Pulmonary artery endothelial cell (primary cell): ENCODE measurements around the gene CUX1. TPM values are rescaled to one million over a fixed set of nuclear protein-coding genes. Genes with fewer than 3 reads are reported as not detected.

ENCODE experiments used
- DNase-seq: peaks from one replicate; pipeline ENCODE4 v3.0.0-alpha.2; 2011; ENCODE audit warnings: low read depth, low spot score
- total RNA-seq: library from RNA; depleted of rRNA; stranded (reverse); fragments of >200 nt; gene quantifications from 2 replicates; pipeline ENCODE4 v1.2.3, GENCODE V29; 2014

Gene CUX1
- total RNA-seq, 1 donor from 2014 or later = 20.8 TPM

GRCh38 chr7:101893341-101894082, 76.1 kb downstream of the CUX1 start:
- no peak for DNase-seq

- DNase-seq = no peak
Measured at GRCh38 chr7:101896316-101896715, 78.9 kb downstream of the CUX1 start.

GRCh38 chr7:101896941-101897340, 79.5 kb downstream of the CUX1 start:
- no peak for DNase-seq

DNA sequence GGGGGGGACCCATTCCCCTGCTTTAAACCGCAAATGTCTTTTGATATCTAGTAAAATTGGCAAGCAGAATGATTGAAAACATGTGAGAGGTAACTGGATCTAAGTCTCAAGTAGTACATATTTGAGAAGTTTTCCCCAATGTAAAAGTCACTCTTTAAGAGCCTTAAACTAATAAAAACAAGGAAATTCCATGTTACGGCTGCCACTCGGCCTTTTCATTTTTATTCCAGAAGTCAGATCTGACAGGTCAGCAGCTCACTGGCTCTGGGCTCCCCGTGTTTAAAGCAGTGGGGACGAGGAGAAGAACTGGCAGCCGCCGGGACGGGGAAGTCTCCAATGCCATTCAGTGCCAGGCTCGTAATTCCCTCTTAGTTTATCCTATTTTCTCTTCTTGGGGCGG, 80.7 kb downstream of the CUX1 start:
- no peak for DNase-seq

DNA sequence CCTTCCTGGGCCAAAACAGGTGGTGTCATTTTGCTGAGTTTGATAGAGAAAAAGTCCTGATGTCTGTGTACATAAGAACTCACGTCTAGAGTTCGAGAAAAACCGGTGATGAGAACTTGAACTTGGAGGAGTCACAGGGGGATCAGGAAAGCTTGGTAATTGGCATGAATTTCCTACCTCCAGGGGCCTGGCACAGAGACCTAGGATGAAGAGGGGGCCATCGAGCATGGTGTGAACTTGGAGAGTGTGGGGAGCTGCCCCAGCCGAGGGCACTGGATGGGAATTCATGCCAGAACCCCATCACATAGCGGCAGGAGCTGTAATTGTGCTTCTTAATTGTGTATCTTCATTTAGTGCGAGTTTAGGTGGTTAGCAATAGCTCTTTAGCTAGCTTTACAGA, 82.2 kb downstream of the CUX1 start:
- DNase-seq = no peak

DNA sequence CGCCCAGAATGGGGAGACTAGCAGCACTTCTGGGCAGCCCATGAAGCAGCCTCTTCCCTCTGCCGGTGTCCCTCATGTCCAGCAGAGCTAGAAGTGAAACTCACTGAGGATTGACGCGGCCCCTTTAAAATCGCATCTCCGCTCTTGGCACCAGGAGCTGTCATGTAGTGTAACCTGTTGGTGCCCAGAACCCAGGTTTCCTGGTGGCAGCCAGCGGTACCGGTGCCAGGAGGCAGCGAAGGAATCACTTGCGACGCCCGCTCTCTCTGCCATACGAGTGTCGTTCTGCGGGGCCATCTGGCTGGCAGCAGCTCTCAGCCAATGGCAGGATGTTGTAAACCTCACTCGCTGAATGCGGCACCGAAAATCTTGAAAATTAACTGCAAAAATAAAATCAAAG, 82.7 kb downstream of the CUX1 start:
- DNase-seq = no peak

DNA sequence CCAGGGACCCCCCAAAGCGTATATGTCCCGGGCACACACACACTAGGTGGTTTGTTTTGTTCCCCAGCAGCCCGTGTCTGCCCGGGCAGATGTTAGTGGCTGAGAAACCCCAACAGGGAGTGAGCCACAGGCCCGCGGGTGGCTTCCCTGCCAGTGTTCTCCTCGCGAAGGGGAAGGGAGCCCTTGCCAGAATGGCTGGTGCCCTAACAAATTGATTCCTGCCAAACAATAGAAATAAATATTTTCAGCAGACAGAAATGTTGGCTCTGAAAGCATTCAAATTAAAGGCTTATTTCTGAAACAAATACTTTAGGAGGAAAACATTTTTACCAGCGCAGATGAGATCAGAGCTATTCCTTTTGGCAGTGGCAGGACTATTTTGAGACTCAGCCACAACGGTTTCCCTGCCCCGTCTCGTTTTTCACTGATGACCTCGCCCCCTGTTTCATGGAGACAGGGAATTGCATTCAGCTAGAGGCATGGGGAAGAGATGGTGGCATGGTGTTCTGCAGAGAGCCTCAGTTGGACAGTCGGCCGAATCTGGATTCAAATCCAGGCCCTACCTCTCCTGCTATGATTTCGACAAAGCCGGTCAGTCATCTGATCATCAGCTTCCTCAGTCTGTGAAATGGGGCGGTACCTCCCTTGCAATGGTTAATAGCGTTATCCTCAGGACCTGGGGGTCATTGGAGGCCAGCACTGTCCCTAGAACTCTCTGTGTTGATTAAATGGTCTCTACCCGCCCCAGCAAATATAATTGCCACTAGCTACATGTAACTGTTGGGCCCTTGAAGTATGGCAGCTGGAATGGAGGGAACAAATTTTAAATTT, 84.5 kb downstream of the CUX1 start:
- DNase-seq = no peak

- DNase-seq = no peak
Measured at GRCh38 chr7:101902680-101903514, 85.5 kb downstream of the CUX1 start.

- DNase-seq = no peak
Measured at GRCh38 chr7:101903515-101903868, 86.1 kb downstream of the CUX1 start.

- no peak for DNase-seq
Measured at GRCh38 chr7:101904019-101904418, 86.6 kb downstream of the CUX1 start.

DNA sequence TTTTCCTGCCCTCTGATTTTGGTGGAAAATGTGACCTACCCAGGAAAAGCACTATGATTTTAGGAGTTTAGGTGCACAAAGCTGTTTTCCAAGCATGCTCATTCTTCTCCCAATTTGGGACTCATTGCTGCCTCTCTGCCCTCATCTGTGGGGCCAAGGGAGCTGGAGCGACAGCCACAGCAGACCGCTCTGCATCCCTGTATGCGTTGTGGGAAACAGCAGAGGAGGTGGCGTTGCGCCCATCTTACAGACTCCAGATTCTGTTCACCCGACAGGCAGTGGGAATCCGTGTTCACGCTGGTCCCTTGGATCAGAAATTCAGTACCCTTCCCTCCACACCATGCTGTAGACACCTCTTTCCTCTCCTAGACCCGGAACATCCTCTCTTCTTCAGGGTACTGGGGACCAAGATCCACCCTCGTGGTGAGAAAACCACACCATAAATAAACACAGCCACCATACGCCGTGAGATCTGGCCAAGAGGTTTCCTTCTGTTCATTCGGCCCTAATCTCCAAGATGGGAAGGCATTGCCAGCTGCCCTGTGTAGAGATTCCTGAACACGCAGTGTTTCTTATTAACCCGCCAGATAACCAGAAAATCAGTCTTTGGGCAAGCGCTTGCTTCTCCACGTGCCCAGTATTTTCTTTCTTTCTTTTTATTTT, 87.9 kb downstream of the CUX1 start:
- no peak for DNase-seq

GRCh38 chr7:101906291-101907240, 89.1 kb downstream of the CUX1 start:
- no peak for DNase-seq

DNA sequence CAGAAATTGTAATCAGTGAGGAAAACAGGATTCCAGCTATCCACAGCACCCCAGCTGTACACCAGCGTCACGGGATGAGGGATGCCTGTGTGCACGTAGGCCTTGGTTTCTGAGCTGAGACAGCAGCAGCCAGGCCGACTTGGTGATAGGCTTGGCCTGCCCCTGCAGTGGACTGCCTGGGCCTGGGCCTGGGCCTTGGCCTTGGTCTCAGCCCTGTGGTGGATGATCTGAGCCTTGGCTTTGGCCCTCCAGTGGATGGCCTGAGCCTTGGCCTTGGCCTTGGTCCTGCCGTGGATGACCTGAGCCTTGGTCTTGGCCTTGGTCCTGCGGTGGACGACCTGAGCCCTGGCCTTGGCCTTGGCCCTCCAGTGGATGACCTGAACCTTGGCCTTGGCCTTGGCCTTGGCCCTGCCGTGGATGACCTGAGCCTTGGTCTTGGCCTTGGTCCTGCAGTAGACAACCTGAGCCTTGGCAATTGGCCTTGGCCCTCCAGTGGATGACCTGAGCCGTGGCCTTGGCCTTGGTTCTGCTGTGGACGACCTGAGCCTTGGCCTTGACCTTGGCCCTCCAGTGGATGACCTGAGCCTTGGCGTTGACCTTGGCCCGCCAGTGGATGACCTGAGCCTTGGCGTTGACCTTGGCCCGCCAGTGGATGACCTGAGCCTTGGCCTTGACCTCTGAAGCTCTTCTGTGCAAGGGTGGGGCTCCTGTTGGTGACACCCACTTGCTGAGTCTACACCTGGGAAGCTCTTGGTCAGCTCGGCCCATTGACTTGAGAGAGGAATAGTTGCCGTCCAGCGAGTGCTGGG, 93.8 kb downstream of the CUX1 start:
- DNase-seq = no peak

DNA sequence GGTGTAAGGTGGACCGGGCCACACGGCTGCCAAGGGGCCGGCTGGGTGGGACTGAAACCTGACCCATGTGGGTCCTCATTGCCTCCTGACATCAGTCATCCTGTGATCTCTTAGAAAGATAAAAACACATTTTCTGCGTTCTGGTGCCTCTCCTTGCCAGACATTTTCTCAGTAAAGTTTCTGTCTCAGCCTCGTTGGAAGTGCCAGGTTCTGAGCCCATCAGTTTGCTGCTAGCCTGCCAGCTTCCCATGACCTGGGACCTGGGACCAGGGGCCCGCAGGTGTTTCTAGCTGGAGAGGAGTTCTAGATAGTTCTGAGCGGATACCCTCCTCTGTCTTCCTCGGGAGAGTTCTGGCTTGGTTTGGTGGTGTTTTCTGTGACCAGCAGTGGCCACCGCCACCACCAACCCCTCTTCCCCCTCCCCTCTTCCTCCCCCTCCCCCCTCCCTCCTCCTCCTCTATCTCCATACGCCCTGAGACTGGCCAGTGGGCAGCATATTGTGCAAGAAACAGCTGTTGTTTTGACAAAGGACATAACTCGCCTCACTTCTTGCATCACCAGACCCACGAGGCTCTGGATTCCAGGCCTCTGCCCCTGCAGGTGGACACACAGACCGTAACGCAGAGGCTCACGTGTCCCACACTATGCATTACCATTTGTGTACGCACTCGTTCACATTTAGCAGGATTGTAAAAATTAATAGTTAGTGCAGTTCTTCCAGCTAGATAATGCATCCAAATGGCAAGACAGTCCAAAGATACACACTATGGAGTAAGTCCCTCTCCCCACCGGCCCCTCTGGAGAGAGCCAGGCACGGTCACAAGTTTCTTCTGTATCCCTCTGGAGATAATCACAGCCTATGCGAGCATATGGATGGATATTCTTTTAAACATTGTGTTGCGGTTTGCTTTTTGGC, 94.6 kb downstream of the CUX1 start:
- DNase-seq = no peak

- no peak for DNase-seq
Measured at GRCh38 chr7:101912716-101913110, 95.3 kb downstream of the CUX1 start.

- no peak for DNase-seq
Measured at GRCh38 chr7:101913247-101913721, 95.9 kb downstream of the CUX1 start.

DNA sequence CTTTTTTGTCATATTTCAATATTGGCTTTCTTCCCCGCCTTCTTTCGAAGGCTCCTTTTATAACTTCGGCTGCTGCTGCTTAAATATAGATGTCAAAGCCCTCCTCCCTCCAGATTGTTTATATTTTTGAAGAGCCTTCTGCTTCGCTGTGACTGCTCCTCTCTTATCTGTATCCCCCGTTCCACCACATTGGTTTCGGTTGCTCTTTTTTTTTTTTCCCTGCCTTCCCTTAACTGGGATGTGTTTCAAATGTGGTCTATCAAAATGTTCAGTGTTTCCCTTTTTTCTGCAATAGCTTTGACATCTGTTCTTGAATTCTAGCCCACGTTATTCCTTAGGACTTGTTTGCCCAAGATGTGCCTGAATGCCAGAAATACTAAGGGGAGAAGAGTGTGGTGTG, 96.4 kb downstream of the CUX1 start:
- no peak for DNase-seq

DNA sequence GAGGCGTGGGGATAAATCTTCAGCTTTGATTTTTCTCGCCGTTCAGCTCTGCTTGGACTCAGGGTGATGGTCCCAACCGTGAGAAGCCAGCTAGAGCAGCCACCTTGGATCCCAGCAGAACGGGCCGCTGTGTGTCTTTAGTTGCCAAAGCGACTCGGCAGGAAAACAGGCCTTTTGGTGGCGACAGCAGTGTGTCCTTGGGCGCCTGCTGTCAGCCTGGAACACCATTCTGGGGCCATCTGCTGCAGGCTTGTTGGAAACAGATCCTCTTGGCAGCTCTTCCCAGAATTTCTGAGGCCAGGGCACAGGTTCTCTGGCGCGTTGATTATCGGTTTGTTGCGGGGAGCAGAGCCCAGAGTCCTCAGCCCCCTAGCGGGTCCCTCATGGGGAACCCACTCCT, 97.6 kb downstream of the CUX1 start:
- DNase-seq = no peak
